Neuronal stem cell (in vitro differentiated cells): ENCODE data around the gene CENPA.
"Not testable (repeated sequence)": the region's sequence is repeated elsewhere in the genome, so short reads cannot be mapped to it uniquely, and the experiment has no call there.

Experiments used
- DNase-seq: peaks from one replicate; pipeline ENCODE4 v3.0.0-alpha.2; 2013; ENCODE audit warnings: low spot score
- H2AFZ ChIP-seq: one replicate; pipeline ENCODE4 v1.6.1; 2013; ENCODE audit warnings: mild to moderate bottlenecking, low read length, inconsistent platforms
- H2AK5ac ChIP-seq: 2 replicates; pipeline ENCODE4 v1.6.1; 2013; ENCODE audit warnings: low read depth, mild to moderate bottlenecking, inconsistent platforms, low read length, moderate library complexity, mixed read lengths
- H2BK120ac ChIP-seq: 2 replicates; pipeline ENCODE4 v1.6.1; 2013; ENCODE audit warnings: low read depth, mild to moderate bottlenecking, inconsistent platforms, low read length, moderate library complexity, mixed read lengths
- H2BK12ac ChIP-seq: one replicate; pipeline ENCODE4 v1.6.1; 2013; ENCODE audit warnings: low read length, inconsistent platforms
- H2BK15ac ChIP-seq: 2 replicates; pipeline ENCODE4 v1.6.1; 2013; ENCODE audit warnings: mild to moderate bottlenecking, low read length, inconsistent platforms, mixed read lengths
- H2BK5ac ChIP-seq: one replicate; pipeline ENCODE4 v1.6.1; 2013; ENCODE audit warnings: inconsistent platforms, mild to moderate bottlenecking, low read length, moderate library complexity
- H3K14ac ChIP-seq: one replicate; pipeline ENCODE4 v1.6.1; 2013; ENCODE audit warnings: low read length, inconsistent platforms
- H3K18ac ChIP-seq: 2 replicates; pipeline ENCODE4 v1.6.1; 2013; ENCODE audit warnings: low read length, inconsistent platforms
- H3K23ac ChIP-seq: 2 replicates; pipeline ENCODE4 v1.6.1; 2013; ENCODE audit warnings: low read depth, mild to moderate bottlenecking, mixed read lengths, low read length, inconsistent platforms; ENCODE audit not compliant: poor library complexity
- H3K27ac ChIP-seq: replicated peaks from 3 replicates; pipeline ENCODE4 v1.5.1; 2013; ENCODE audit warnings: low read length, inconsistent platforms
- H3K27me3 ChIP-seq, 3 experiments: 2 replicates each; pipeline ENCODE4 v1.6.1; 2013; ENCODE audit warnings: low read length in 3 of 3, mild to moderate bottlenecking in 2 of 3, inconsistent platforms in 1 of 3, low read depth in 1 of 3, mixed read lengths in 1 of 3, moderate library complexity in 1 of 3; ENCODE audit not compliant: control insufficient read depth in 3 of 3, insufficient read depth in 3 of 3
- H3K36me3 ChIP-seq, 2 donors: replicated peaks in 1 of 2; 2 replicates each; pipeline ENCODE4 v1.6.1; 2013; ENCODE audit warnings: low read length in 2 of 2; ENCODE audit not compliant: control insufficient read depth in 2 of 2, insufficient read depth in 2 of 2
- H3K4ac ChIP-seq: 2 replicates; pipeline ENCODE4 v1.6.1; 2013; ENCODE audit warnings: inconsistent platforms, mild to moderate bottlenecking, low read length, moderate library complexity
- H3K4me1 ChIP-seq, 2 donors: 1 replicate in 1 of 2; 2 replicates in 1 of 2; pipeline ENCODE4 v1.6.1; 2013; ENCODE audit warnings: low read length in 2 of 2, low read depth in 1 of 2; ENCODE audit not compliant: control insufficient read depth in 2 of 2, insufficient read depth in 1 of 2
- H3K4me2 ChIP-seq: one replicate; pipeline ENCODE4 v1.6.1; 2013; ENCODE audit warnings: mild to moderate bottlenecking, low read length, inconsistent platforms; ENCODE audit not compliant: insufficient read depth, poor library complexity, severe bottlenecking
- H3K4me3 ChIP-seq, 2 donors: 2 replicates each; pipeline ENCODE4 v1.5.1; 2013; ENCODE audit warnings: low read length in 2 of 2, mild to moderate bottlenecking in 2 of 2, inconsistent platforms in 1 of 2, moderate library complexity in 1 of 2
- H3K79me1 ChIP-seq: one replicate; pipeline ENCODE4 v1.6.1; 2013; ENCODE audit warnings: low read depth, mild to moderate bottlenecking, inconsistent platforms, low read length, moderate library complexity
- H3K9ac ChIP-seq: one replicate; pipeline ENCODE4 v1.6.1; 2013; ENCODE audit warnings: mild to moderate bottlenecking, low read depth, low read length, inconsistent platforms; ENCODE audit not compliant: poor library complexity
- H3K9me3 ChIP-seq, 2 donors: replicated peaks in 1 of 2; 2 replicates each; pipeline versions ENCODE3 to v1.6.1; 2013; ENCODE audit warnings: low read length in 2 of 2, mild to moderate bottlenecking in 2 of 2, inconsistent platforms in 1 of 2, low read depth in 1 of 2, mixed read lengths in 1 of 2, moderate library complexity in 1 of 2; ENCODE audit not compliant: control insufficient read depth in 2 of 2, insufficient read depth in 1 of 2
- H4K8ac ChIP-seq: one replicate; pipeline ENCODE4 v1.6.1; 2013; ENCODE audit warnings: low read depth, mild to moderate bottlenecking, inconsistent platforms, low read length, moderate library complexity
- H4K91ac ChIP-seq: one replicate; pipeline ENCODE4 v1.6.1; 2013; ENCODE audit warnings: low read length, low read depth, mild to moderate bottlenecking, inconsistent platforms; ENCODE audit not compliant: poor library complexity
- WGBS, 2 donors: extraction: QIAGEN DNeasy Blood & Tissue Kit; methylation state at CpG; one replicate each; pipeline ENCODE4 v1.1.7; 2013; ENCODE audit warnings: missing lambda C conversion rate in 2 of 2, mixed read lengths in 1 of 2; ENCODE audit not compliant: insufficient read length in 2 of 2, insufficient replicate concordance in 1 of 2; ENCODE audit errors: extremely low coverage in 2 of 2; 5-methylcytosine and 5-hydroxymethylcytosine counted together

CENPA gene

DNA sequence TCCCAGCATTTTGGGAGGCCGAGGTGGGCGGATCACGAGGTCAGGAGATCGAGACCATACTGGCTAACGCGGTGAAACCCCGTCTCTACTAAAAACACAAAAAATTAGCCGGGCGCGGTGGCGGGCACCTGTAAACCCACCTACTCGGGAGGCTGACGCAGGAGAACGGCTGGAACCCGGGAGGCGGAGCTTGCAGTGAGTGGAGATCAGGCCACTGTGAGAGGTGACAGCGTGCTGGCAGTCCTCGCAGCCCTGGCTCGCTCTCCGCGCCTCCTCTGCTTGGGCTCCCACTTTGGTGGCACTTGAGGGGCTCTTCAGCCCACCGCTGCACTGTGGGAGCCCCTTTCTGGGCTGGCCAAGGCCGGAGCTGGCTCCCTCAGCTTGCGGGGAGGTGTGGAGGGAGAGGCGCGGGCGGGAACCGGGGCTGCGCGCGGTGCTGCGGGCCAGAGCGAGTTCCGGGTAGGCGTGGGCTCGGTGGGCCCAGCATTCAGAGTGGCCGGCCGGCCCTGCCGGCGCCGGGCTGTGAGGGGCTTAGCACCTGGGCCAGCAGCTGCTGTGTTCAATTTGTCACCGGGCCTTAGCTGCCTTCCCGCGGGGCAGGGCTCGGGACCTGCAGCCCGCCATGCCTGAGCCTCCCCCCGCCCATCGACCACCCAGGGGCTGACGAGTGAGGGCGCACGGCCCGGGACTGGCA, 28.4 kb downstream of the CENPA start:
- H3K27me3 ChIP-seq, H2BK120ac ChIP-seq, H2AK5ac ChIP-seq, H3K36me3 ChIP-seq, H4K8ac ChIP-seq, H3K27ac ChIP-seq, H4K91ac ChIP-seq, H2BK15ac ChIP-seq, H3K9me3 ChIP-seq, H3K9ac ChIP-seq, H3K4ac ChIP-seq, DNase-seq, H2AFZ ChIP-seq, H3K23ac ChIP-seq, H3K14ac ChIP-seq, H3K4me3 ChIP-seq, H3K79me1 ChIP-seq, H3K18ac ChIP-seq, H3K4me2 ChIP-seq, H2BK12ac ChIP-seq: not testable (repeated sequence)
- no CpG with 5 or more reads among the region's 52 CpGs for WGBS, 2 donors
- Histone ChIP-seq H3K4me1 (peaks cover 2 to 10% of the 10 kb centered on the region in 2 donors), H2BK5ac (peak overlapping the region; percentile 30)

DNA sequence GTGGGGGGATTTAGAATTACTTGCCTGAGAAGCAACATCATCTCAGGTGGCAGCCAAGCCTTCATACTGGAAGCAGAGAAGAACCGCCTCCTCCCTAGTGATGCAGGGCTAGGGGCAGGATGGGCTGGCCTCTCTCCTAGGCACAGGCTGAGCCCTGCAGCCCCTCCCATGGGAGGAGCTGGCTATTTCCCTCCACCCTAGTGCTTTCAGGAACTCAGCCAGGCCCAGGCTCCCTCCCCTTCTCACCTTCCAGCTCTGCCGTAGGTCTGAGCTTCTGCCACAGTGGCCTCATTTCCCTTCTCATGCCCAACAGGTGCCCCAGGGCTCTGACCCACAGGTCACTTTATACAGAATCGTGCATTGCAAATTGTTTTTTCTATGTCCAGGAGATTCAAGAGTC, 31.0 kb downstream of the CENPA start:
- H2BK15ac ChIP-seq, result no peak overlapping the region
- H2AK5ac ChIP-seq, result no peak overlapping the region
- H2BK120ac ChIP-seq, result no peak overlapping the region
- no peak overlapping the region for H3K18ac ChIP-seq
- H4K91ac ChIP-seq, result no peak overlapping the region
- WGBS, 2 donors, result no CpG with 5 or more reads among the region's 3 CpGs
- H2BK12ac ChIP-seq, result no peak overlapping the region
- no peak overlapping the region for H3K27ac ChIP-seq
- no peak overlapping the region for H2BK5ac ChIP-seq
- no peaks in the 10 kb centered on the region for H3K27me3 ChIP-seq
- no peak overlapping the region for H3K9ac ChIP-seq
- no peak overlapping the region for H3K4me2 ChIP-seq
- no peaks in the 10 kb centered on the region for H3K9me3 ChIP-seq
- H2AFZ ChIP-seq, result no peak overlapping the region
- no peak for DNase-seq
- H3K4me3 ChIP-seq, result no peak overlapping the region
- H4K8ac ChIP-seq, result no peak overlapping the region
- no peak overlapping the region for H3K14ac ChIP-seq
- no peak overlapping the region for H3K4ac ChIP-seq
- H3K79me1 ChIP-seq, result no peaks in the 10 kb centered on the region
- H3K36me3 ChIP-seq, result no peaks in the 10 kb centered on the region
- no peak overlapping the region for H3K23ac ChIP-seq
- peaks cover under 1 to 7% of the 10 kb centered on the region in 2 donors for H3K4me1 ChIP-seq

DNA sequence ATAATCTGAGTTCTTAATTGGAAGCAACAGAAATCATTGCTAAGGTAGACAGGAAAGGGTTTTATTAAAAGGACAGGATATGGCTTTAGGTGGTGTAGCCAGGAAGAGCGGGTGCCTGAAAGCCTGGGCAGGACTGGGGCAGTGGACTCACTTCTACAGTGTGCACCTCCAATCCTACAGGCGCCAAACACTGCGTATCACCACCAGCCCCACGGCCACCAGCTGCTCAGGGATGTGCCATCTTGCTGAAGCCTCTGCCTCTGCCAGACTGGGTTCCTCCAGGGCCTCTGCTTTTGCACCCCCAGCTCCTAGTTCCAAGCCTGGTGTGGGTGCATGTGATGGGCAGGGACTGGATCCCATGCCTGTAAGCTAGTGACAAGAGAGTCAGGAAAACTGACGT, 32.4 kb downstream of the CENPA start:
- H3K4me3 ChIP-seq, result no peak overlapping the region
- H3K23ac ChIP-seq, result no peak overlapping the region
- no peak overlapping the region for H3K18ac ChIP-seq
- H2BK15ac ChIP-seq, result no peak overlapping the region
- H2AK5ac ChIP-seq, result no peak overlapping the region
- no peaks in the 10 kb centered on the region for H3K79me1 ChIP-seq
- H2BK12ac ChIP-seq, result no peak overlapping the region
- no peak overlapping the region for H4K8ac ChIP-seq
- no peak overlapping the region for H2BK120ac ChIP-seq
- H3K4ac ChIP-seq, result no peak overlapping the region
- no peak overlapping the region for H3K14ac ChIP-seq
- H3K4me2 ChIP-seq, result no peak overlapping the region
- no peaks in the 10 kb centered on the region for H3K27me3 ChIP-seq
- H3K27ac ChIP-seq, result no peak overlapping the region
- H2BK5ac ChIP-seq, result no peak overlapping the region
- H3K36me3 ChIP-seq, result no peaks in the 10 kb centered on the region
- no peak overlapping the region for H2AFZ ChIP-seq
- H3K9ac ChIP-seq, result no peak overlapping the region
- WGBS, 2 donors, result no CpG with 5 or more reads among the region's 5 CpGs
- no peaks in the 10 kb centered on the region for H3K4me1 ChIP-seq
- H3K9me3 ChIP-seq, result no peaks in the 10 kb centered on the region
- H4K91ac ChIP-seq, result no peak overlapping the region
- DNase-seq, result no peak

DNA sequence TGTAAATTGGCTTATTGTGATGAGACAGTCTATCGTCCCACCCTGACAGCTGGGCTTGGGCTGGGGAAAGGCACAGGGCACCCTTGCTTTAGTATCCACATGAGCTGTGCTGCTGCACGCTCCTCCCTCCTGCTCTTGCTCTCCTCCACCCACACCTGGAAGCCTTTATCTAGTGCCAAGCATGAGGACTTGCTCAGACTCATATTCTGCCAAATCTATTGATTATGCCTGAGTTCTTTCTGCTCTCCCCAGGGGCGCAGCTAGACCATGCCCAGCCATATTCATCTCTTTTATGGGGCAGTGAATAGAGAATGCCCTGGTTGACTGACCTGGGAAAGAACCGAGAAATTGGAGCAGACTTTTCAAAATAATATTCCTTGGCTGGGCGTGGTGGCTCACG, 33.1 kb downstream of the CENPA start:
- Histone ChIP-seq H2BK120ac (no peak overlapping the region), H3K27me3 (no peaks in the 10 kb centered on the region), H3K79me1 (no peaks in the 10 kb centered on the region), H3K4me1 (no peaks in the 10 kb centered on the region), H3K27ac (no peak overlapping the region), H3K36me3 (no peaks in the 10 kb centered on the region), H2AK5ac (no peak overlapping the region), H3K4ac (no peak overlapping the region), H2BK5ac (no peak overlapping the region), H3K9me3 (no peaks in the 10 kb centered on the region), H4K8ac (no peak overlapping the region), H4K91ac (no peak overlapping the region), H3K18ac (no peak overlapping the region), H2BK12ac (no peak overlapping the region), H3K4me2 (no peak overlapping the region), H3K4me3 (no peak overlapping the region), H2BK15ac (no peak overlapping the region), H3K14ac (no peak overlapping the region), H3K23ac (no peak overlapping the region), H3K9ac (no peak overlapping the region), H2AFZ (no peak overlapping the region)
- WGBS, 2 donors, result no CpG with 5 or more reads among the region's 6 CpGs
- DNase-seq, result no peak
